Gastroesophageal sphincter (tissue), 3 donors: ENCODE measurements around the gene FLRT2.
A peak's percentile ranks its signal among the peaks of the same experiment; 100 is the strongest.

Experiments used
- EP300 ChIP-seq: sonication (generic); formaldehyde crosslinking; IDR thresholded peaks from one replicate; pipeline ENCODE4 v1.6.1; 2017; ENCODE audit warnings: antibody characterized with exemption, mild to moderate bottlenecking
- POLR2AphosphoS5 ChIP-seq: sonication (generic); formaldehyde crosslinking; IDR thresholded peaks from one replicate; pipeline ENCODE4 v1.6.1; 2017; ENCODE audit warnings: antibody characterized with exemption
- TF ChIP-seq, protein P1 (sequence below), 4 experiments: fragments of 200-600 bp in 2 of 4; fragments of 450-650 bp in 2 of 4; sonication (generic) in 1 of 4; IDR thresholded peaks; one replicate each; pipeline ENCODE4 v1.5.1; 2017 to 2019; ENCODE audit warnings: antibody characterized with exemption in 4 of 4, mild to moderate bottlenecking in 2 of 4, moderate library complexity in 2 of 4

DNA sequence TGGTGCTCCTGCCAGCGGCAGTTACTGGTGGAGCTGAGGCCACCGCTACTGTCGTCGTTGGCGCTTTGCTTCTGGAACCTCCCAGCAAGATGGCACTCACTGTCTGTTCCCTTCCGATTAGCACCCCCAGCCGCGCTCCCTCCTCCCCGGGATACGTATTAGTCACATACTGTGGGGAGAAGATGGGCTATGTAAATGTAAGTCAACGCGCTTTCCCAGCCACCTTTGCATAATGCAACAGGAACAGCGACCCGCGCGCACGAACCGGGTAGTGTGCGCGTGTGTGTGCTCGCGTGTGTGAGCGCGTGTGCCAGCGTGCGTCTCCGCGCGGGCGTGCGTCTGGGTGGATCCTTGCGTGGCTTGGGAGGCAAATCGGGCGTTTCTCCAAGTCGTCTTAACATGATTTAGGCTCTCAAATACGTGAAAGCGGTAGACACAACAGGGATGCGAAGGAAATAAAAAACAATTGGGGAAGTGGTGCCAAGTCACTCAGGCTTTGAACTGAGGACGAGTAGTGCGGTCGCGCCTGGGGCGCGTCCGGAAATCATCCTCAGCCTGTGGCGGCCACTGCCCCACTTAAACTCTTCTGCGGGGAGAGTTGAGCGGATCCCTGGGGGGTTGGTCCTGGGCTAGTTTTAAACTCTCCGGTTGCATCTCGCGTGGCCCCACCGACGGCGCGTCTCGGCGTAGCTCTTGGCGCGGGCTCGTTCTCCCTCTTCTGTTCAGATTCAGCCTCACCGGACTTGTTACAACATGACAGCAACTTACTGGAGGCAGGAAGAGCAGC, 1.8 kb downstream of the FLRT2 start:
- TF ChIP-seq EP300 (no peak), POLR2AphosphoS5 (no peak)
- TF ChIP-seq, protein P1, sequence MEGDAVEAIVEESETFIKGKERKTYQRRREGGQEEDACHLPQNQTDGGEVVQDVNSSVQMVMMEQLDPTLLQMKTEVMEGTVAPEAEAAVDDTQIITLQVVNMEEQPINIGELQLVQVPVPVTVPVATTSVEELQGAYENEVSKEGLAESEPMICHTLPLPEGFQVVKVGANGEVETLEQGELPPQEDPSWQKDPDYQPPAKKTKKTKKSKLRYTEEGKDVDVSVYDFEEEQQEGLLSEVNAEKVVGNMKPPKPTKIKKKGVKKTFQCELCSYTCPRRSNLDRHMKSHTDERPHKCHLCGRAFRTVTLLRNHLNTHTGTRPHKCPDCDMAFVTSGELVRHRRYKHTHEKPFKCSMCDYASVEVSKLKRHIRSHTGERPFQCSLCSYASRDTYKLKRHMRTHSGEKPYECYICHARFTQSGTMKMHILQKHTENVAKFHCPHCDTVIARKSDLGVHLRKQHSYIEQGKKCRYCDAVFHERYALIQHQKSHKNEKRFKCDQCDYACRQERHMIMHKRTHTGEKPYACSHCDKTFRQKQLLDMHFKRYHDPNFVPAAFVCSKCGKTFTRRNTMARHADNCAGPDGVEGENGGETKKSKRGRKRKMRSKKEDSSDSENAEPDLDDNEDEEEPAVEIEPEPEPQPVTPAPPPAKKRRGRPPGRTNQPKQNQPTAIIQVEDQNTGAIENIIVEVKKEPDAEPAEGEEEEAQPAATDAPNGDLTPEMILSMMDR (IDR thresholded peaks at IDR 0.05) = peak in 1 of 4 experiments; percentile 41
